K562 (cell line): ENCODE results near the gene C2orf69. TPM values are rescaled to one million over a fixed set of nuclear protein-coding genes. Genes with fewer than 3 reads are reported as not detected.

Experiments used
- ATF1 ChIP-seq, 2 experiments: fragments of 450-650 bp in 1 of 2; IDR thresholded peaks; 2 replicates each; pipeline ENCODE4 v1.6.1; 2016; ENCODE audit warnings: missing compliant biosample characterization in 1 of 2, missing genetic modification characterization in 1 of 2
- CBFA2T2 ChIP-seq: fragments of 450-650 bp; conservative IDR thresholded peaks from 2 replicates; pipeline ENCODE4 v1.6.1; 2017; ENCODE audit warnings: mild to moderate bottlenecking
- EP400 ChIP-seq: fragments of 450-650 bp; IDR thresholded peaks from 2 replicates; pipeline ENCODE4 v1.6.1; 2017; ENCODE audit warnings: antibody characterized with exemption, mild to moderate bottlenecking, moderate library complexity
- ETV6 ChIP-seq, 3 experiments: fragments of 150-350 bp in 1 of 3; sonication (generic) in 1 of 3; formaldehyde crosslinking in 1 of 3; IDR thresholded peaks; 2 replicates each; pipeline versions ENCODE4 v1.6.1 to v1.8.0; 2014 to 2022; ENCODE audit warnings: borderline replicate concordance in 2 of 3, low read depth in 2 of 3, antibody characterized with exemption in 1 of 3, low read length in 1 of 3, mild to moderate bottlenecking in 1 of 3, missing genetic modification reagents in 1 of 3
- FIP1L1 ChIP-seq: fragments of 200-400 bp; formaldehyde crosslinking; IDR thresholded peaks from 2 replicates; pipeline ENCODE4 v1.6.1; 2018; ENCODE audit warnings: mild to moderate bottlenecking, low read depth, low read length; ENCODE audit not compliant: poor library complexity, severe bottlenecking
- GABPB2 ChIP-seq: fragments of 250-450 bp; sonication (Bioruptor Pico); conservative IDR thresholded peaks from 2 replicates; pipeline ENCODE4 v1.5.1; 2021; ENCODE audit warnings: mild to moderate bottlenecking
- KHSRP ChIP-seq: fragments of 450-650 bp; IDR thresholded peaks from 2 replicates; pipeline ENCODE4 v1.6.1; 2017
- LCOR ChIP-seq: sonication (generic); formaldehyde crosslinking; IDR thresholded peaks from 2 replicates; pipeline ENCODE4 v1.8.0; 2022; ENCODE audit warnings: mild to moderate bottlenecking, missing genetic modification reagents
- MAFG ChIP-seq: fragments of 450-650 bp; conservative IDR thresholded peaks from 2 replicates; pipeline ENCODE4 v1.6.1; 2016; ENCODE audit warnings: missing genetic modification characterization, missing compliant biosample characterization
- NR2C2 ChIP-seq, 2 experiments: fragments of 200-800 bp in 1 of 2; sonication (Bioruptor generic) in 1 of 2; sonication (generic) in 1 of 2; formaldehyde crosslinking in 1 of 2; IDR thresholded peaks; 2 replicates each; pipeline versions ENCODE4 v1.6.1 to v1.8.0; 2016 to 2022; ENCODE audit warnings: mild to moderate bottlenecking in 1 of 2, missing compliant biosample characterization in 1 of 2, missing genetic modification characterization in 1 of 2, missing genetic modification reagents in 1 of 2
- RB1 ChIP-seq: fragments of 450-650 bp; IDR thresholded peaks from 2 replicates; pipeline ENCODE4 v1.6.1; 2017; ENCODE audit warnings: low read depth, mild to moderate bottlenecking
- SMARCA4 ChIP-seq: fragments of 450-650 bp; IDR thresholded peaks from 2 replicates; pipeline ENCODE4 v1.6.1; 2016
- TEAD2 ChIP-seq: fragments of 450-650 bp; IDR thresholded peaks from 2 replicates; pipeline ENCODE4 v1.6.1; 2016; ENCODE audit warnings: missing genetic modification characterization, control low read depth, missing compliant biosample characterization
- XRCC4 ChIP-seq: IDR thresholded peaks from one replicate; pipeline ENCODE4 v1.6.1; 2011; ENCODE audit not compliant: insufficient read depth, insufficient read length; ENCODE audit errors: extremely low read depth
- ZNF134 ChIP-seq: fragments of 250-450 bp; sonication (Bioruptor Pico); conservative IDR thresholded peaks from 2 replicates; pipeline ENCODE4 v1.4.0; 2020
- ZNF197 ChIP-seq: fragments of 200-800 bp; sonication (Bioruptor generic); IDR thresholded peaks from 2 replicates; pipeline ENCODE4 v1.6.1; 2016; ENCODE audit warnings: low read depth, missing genetic modification characterization, missing compliant biosample characterization
- polyA plus RNA-seq, 8 experiments: library from polyadenylated mRNA; depleted of rRNA in 4 of 8; stranded (reverse) in 5 of 8; unstranded in 3 of 8; fragments of >200 nt; fragmentation: Nextera tagmentation in 2 of 8; fragmentation: Illumina TruSeq in 1 of 8; extraction: Ambion mirVana in 2 of 8; extraction: Trizol in 1 of 8; gene quantifications; 2 replicates each; pipeline versions ENCODE4 v1.2.1 to v1.2.3, GENCODE V29; 2011 to 2014; ENCODE audit warnings: inconsistent platforms in 1 of 8, missing spikeins in 1 of 8
- total RNA-seq, 7 experiments: library from RNA; depleted of rRNA in 6 of 7; stranded (reverse); fragments of >200 nt in 6 of 7; fragmentation: Illumina TruSeq in 2 of 7; extraction: Trizol in 2 of 7; gene quantifications; 2 replicates each; pipeline versions ENCODE4 v1.2.1 to v1.2.3, GENCODE V29; 2011 to 2021; ENCODE audit warnings: low replicate concordance in 1 of 7
- TF ChIP-seq, protein P1 (sequence below): fragments of 450-650 bp; IDR thresholded peaks from 2 replicates; pipeline ENCODE4 v1.6.1; 2016; ENCODE audit warnings: missing biosample characterization, missing genetic modification characterization
- TF ChIP-seq, protein P2 (sequence below): sonication (generic); formaldehyde crosslinking; IDR thresholded peaks from 2 replicates; pipeline ENCODE4 v1.8.1; 2023; ENCODE audit warnings: mild to moderate bottlenecking, missing genetic modification reagents
- TF ChIP-seq, protein P3 (sequence below): sonication (generic); formaldehyde crosslinking; IDR thresholded peaks from 2 replicates; pipeline ENCODE4 v1.8.0; 2022; ENCODE audit warnings: mild to moderate bottlenecking, missing genetic modification reagents
- TF ChIP-seq, protein P4 (sequence below): fragments of 250-450 bp; sonication (Bioruptor Pico); IDR thresholded peaks from 2 replicates; pipeline ENCODE4 v1.8.0; 2022; ENCODE audit warnings: inconsistent platforms, mild to moderate bottlenecking, moderate library complexity, borderline replicate concordance
- TF ChIP-seq, protein P5 (sequence below): sonication (generic); formaldehyde crosslinking; IDR thresholded peaks from 2 replicates; pipeline ENCODE4 v1.9.0; 2022; ENCODE audit warnings: mild to moderate bottlenecking, missing genetic modification reagents

C2orf69 gene
- total and polyA plus RNA-seq, 9 of the 15 experiments (the other 6 are each of a cell fraction or from before 2014, with no cell fraction given), result 3.4 to 9.8 (median 5.7) TPM

DNA sequence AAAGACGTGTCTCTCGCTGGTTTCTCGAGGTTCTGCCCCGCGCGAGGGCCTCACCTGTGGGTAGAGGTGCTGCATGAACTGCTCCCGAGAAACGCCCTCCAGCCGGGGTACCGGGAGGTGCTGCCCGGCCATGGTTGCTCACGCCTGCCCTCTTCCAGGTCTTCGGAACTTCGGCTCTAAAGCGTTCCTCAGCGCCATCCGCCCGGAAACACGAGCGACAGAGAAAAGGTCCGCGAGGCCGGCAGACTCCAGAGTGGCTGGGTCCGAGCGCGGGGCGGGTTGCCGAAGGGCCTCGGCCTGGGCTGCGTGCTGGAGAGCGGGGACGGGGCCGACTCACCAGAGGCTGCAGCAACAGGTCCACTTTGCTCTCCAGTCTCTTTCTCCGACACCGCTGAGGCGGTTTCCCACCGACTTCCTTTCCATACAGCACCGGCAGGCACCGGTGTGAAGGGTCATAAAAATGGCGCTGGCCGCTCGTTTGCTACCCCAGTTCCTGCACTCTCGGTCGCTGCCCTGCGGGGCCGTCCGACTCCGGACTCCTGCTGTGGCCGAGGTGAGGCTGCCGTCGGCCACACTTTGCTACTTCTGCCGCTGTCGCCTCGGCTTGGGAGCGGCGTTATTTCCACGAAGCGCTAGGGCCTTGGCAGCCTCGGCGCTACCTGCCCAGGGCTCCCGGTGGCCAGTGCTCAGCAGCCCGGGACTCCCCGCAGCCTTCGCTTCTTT is 44.4 kb downstream of the C2orf69 start, which contains the start of the genes MAIP1 and TYW5 (continued):
- TF ChIP-seq ETV6 (IDR thresholded peaks at IDR 0.05; ENCODE audit: borderline replicate concordance in 1 of 2, low read depth in 2 of 2, low read length in 1 of 2) (no peak), ETV6 (CRISPR knock-in tag; IDR thresholded peaks at IDR 0.05; ENCODE audit: borderline replicate concordance) (no peak), XRCC4 (no peak), EP400 (peak; percentile 90), KHSRP (no peak), SMARCA4 (no peak), CBFA2T2 (no peak), LCOR (CRISPR knock-in tag) (no peak; the same call in 1 of the 2 replicates), ATF1 (CRISPR knock-in tag; IDR thresholded peaks at IDR 0.05) (no peak), ATF1 (tag; IDR thresholded peaks at IDR 0.05) (peak; percentile 90), MAFG (tag) (no peak), RB1 (0 out of 2 replicates have a peak, but pooled peaks have one; percentile 30), TEAD2 (tag) (no peak), ZNF197 (CRISPR knock-in tag) (no peak), NR2C2 (CRISPR knock-in tag; IDR thresholded peaks at IDR 0.05) (peak; percentile 98), NR2C2 (tag; IDR thresholded peaks at IDR 0.05) (peak; percentile 100), GABPB2 (CRISPR knock-in tag) (no peak), ZNF134 (CRISPR knock-in tag) (no peak), FIP1L1 (peak; percentile 84)
- TF ChIP-seq, protein P1, sequence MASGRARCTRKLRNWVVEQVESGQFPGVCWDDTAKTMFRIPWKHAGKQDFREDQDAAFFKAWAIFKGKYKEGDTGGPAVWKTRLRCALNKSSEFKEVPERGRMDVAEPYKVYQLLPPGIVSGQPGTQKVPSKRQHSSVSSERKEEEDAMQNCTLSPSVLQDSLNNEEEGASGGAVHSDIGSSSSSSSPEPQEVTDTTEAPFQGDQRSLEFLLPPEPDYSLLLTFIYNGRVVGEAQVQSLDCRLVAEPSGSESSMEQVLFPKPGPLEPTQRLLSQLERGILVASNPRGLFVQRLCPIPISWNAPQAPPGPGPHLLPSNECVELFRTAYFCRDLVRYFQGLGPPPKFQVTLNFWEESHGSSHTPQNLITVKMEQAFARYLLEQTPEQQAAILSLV (tag), result no peak
- TF ChIP-seq, protein P2, sequence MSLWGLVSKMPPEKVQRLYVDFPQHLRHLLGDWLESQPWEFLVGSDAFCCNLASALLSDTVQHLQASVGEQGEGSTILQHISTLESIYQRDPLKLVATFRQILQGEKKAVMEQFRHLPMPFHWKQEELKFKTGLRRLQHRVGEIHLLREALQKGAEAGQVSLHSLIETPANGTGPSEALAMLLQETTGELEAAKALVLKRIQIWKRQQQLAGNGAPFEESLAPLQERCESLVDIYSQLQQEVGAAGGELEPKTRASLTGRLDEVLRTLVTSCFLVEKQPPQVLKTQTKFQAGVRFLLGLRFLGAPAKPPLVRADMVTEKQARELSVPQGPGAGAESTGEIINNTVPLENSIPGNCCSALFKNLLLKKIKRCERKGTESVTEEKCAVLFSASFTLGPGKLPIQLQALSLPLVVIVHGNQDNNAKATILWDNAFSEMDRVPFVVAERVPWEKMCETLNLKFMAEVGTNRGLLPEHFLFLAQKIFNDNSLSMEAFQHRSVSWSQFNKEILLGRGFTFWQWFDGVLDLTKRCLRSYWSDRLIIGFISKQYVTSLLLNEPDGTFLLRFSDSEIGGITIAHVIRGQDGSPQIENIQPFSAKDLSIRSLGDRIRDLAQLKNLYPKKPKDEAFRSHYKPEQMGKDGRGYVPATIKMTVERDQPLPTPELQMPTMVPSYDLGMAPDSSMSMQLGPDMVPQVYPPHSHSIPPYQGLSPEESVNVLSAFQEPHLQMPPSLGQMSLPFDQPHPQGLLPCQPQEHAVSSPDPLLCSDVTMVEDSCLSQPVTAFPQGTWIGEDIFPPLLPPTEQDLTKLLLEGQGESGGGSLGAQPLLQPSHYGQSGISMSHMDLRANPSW, result no peak
- TF ChIP-seq, protein P3, sequence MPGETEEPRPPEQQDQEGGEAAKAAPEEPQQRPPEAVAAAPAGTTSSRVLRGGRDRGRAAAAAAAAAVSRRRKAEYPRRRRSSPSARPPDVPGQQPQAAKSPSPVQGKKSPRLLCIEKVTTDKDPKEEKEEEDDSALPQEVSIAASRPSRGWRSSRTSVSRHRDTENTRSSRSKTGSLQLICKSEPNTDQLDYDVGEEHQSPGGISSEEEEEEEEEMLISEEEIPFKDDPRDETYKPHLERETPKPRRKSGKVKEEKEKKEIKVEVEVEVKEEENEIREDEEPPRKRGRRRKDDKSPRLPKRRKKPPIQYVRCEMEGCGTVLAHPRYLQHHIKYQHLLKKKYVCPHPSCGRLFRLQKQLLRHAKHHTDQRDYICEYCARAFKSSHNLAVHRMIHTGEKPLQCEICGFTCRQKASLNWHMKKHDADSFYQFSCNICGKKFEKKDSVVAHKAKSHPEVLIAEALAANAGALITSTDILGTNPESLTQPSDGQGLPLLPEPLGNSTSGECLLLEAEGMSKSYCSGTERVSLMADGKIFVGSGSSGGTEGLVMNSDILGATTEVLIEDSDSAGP (CRISPR knock-in tag), result no peak
- TF ChIP-seq, protein P4, sequence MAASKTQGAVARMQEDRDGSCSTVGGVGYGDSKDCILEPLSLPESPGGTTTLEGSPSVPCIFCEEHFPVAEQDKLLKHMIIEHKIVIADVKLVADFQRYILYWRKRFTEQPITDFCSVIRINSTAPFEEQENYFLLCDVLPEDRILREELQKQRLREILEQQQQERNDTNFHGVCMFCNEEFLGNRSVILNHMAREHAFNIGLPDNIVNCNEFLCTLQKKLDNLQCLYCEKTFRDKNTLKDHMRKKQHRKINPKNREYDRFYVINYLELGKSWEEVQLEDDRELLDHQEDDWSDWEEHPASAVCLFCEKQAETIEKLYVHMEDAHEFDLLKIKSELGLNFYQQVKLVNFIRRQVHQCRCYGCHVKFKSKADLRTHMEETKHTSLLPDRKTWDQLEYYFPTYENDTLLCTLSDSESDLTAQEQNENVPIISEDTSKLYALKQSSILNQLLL (CRISPR knock-in tag), result no peak
- TF ChIP-seq, protein P5, sequence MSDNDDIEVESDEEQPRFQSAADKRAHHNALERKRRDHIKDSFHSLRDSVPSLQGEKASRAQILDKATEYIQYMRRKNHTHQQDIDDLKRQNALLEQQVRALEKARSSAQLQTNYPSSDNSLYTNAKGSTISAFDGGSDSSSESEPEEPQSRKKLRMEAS, result peak; percentile 49; the same call in 1 of the 2 replicates
